PC-9 (cell line): ENCODE results near the gene CDC14B. TPM values are rescaled to one million over a fixed set of nuclear protein-coding genes. Genes with fewer than 3 reads are reported as not detected.

Experiments
- BruUV-seq: library from RNA; stranded (reverse); fragments of 400-500 nt; replicated peaks from 2 replicates; lab custom pipeline; 2021; lab: Mats Ljungman, UMichigan
- CTCF ChIA-PET: fragments of 300-600 bp; sonication (Branson Sonifier 250); formaldehyde crosslinking; loops from one replicate; lab custom pipeline; 2022; ENCODE audit warnings: antibody characterized with exemption; lab: Charles Lee
- POLR2A ChIA-PET: fragments of 300-600 bp; sonication (Branson Sonifier 250); formaldehyde crosslinking; loops from one replicate; lab custom pipeline; 2022; ENCODE audit warnings: antibody characterized with exemption; ENCODE audit not compliant: unreplicated experiment; lab: Charles Lee
- DNase-seq, 2 experiments: peaks; one replicate each; pipeline versions ENCODE4 v3.0.0 to v3.0.0-alpha.2; 2015 to 2022; ENCODE audit warnings: mixed read lengths in 1 of 2
- H2AFZ ChIP-seq: fragments of 200-600 bp; sonication (generic); 2 replicates; pipeline ENCODE4 v1.8.1; 2017; ENCODE audit warnings: antibody characterized with exemption
- H3F3A ChIP-seq: fragments of 200-600 bp; sonication (generic); 2 replicates; pipeline ENCODE4 v1.8.1; 2017; ENCODE audit warnings: antibody characterized with exemption, mild to moderate bottlenecking, low read depth; ENCODE audit not compliant: insufficient read depth
- H3K27ac ChIP-seq: fragments of 200-600 bp; sonication (generic); 2 replicates; pipeline ENCODE4 v1.6.1; 2016; ENCODE audit warnings: mixed run types
- H3K27me3 ChIP-seq: fragments of 200-600 bp; sonication (generic); 2 replicates; pipeline ENCODE4 v1.6.1; 2016; ENCODE audit warnings: low read depth, mixed run types; ENCODE audit not compliant: insufficient read depth
- H3K36me3 ChIP-seq: fragments of 200-600 bp; sonication (generic); 2 replicates; pipeline ENCODE4 v1.6.1; 2016; ENCODE audit warnings: low read depth, mixed run types
- H3K4me1 ChIP-seq: fragments of 200-600 bp; sonication (generic); replicated peaks from 2 replicates; pipeline ENCODE4 v1.6.1; 2016; ENCODE audit warnings: mixed run types; ENCODE audit not compliant: insufficient read depth
- H3K4me2 ChIP-seq: fragments of 200-600 bp; sonication (generic); 2 replicates; pipeline ENCODE4 v1.6.1; 2017; ENCODE audit warnings: mixed run types
- H3K4me3 ChIP-seq: fragments of 200-600 bp; sonication (generic); 2 replicates; pipeline ENCODE4 v1.6.1; 2016; ENCODE audit warnings: mixed run types
- H3K79me2 ChIP-seq: fragments of 200-600 bp; sonication (generic); 2 replicates; pipeline ENCODE4 v1.6.1; 2017; ENCODE audit warnings: low read depth, mixed run types
- H3K9me2 ChIP-seq: fragments of 200-600 bp; sonication (generic); 2 replicates; pipeline ENCODE4 v1.8.1; 2017; ENCODE audit warnings: mild to moderate bottlenecking; ENCODE audit not compliant: insufficient read depth
- H3K9me3 ChIP-seq: fragments of 200-600 bp; sonication (generic); 2 replicates; pipeline ENCODE4 v1.8.1; 2016; ENCODE audit warnings: low read depth; ENCODE audit not compliant: insufficient read depth
- H4K20me1 ChIP-seq: fragments of 200-600 bp; sonication (generic); 2 replicates; pipeline ENCODE4 v1.8.1; 2017; ENCODE audit not compliant: insufficient read depth
- CTCF ChIP-seq: fragments of 200-600 bp; sonication (generic); conservative IDR thresholded peaks from 2 replicates; pipeline ENCODE4 v1.6.1; 2017; ENCODE audit warnings: mixed run types, antibody characterized with exemption, mild to moderate bottlenecking, moderate library complexity
- EZH2 ChIP-seq: fragments of 200-600 bp; sonication (generic); IDR thresholded peaks from 2 replicates; pipeline ENCODE4 v1.8.0; 2017; ENCODE audit warnings: antibody characterized with exemption, low read depth
- intact Hi-C: fragments of 100-400 bp; cut with micrococcal nuclease; formaldehyde crosslinking; loops from one replicate; pipeline ENCODE4 v1.10.0; 2022; ENCODE audit not compliant: unreplicated experiment
- total RNA-seq: library from RNA; stranded (reverse); gene quantifications from 2 replicates; pipeline ENCODE4 v1.2.3, GENCODE V29; 2021

Gene CDC14B
- total RNA-seq, 1 experiment from 2014 or later = 47.2 TPM

DNA sequence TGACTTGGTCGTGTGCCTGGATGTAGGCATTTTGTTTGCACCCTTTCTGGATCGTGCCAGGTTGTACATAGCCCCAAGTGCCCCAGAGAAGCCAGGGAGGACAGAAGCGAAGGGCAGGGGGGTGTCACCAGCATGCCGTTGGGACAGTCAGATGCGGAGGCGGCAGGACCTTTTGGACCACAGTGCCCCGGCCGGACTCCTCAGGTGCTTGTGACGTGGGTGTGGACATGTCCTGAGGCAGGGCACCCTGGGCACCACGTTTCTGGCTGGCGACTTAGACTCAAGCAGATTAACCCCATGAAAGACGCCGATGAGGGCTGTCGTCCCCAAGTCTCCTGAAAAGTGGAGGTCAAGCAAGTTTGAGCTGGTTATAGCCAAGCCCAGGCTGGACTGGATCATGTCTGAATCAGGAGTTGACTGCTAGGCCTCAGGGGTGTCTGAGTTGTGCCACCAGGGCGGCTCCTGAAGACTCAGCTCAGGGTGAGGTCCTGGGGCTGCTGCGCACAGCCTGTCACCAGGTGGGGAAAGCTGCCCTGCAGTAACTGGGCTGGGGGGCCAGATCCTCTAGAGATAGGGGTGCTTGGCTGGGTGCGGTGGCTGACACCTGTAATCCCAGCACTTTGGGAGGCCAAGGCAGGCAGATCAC is 127.6 kb downstream of the CDC14B start:
- Histone ChIP-seq H4K20me1 (no peaks in the 10 kb centered on the region), H3K79me2 (no peaks in the 10 kb centered on the region), H3K27ac (no peak overlapping the region), H3K27me3 (no peaks in the 10 kb centered on the region), H3F3A (peaks cover 2% of the 10 kb centered on the region), H3K9me2 (no peaks in the 10 kb centered on the region), H3K4me3 (no peak overlapping the region), H2AFZ (no peak overlapping the region), H3K36me3 (no peaks in the 10 kb centered on the region), H3K9me3 (no peaks in the 10 kb centered on the region), H3K4me1 (peaks cover 5% of the 10 kb centered on the region), H3K4me2 (no peak overlapping the region)
- ChIA-PET CTCF (interaction anchor here (0.6 kb wide), 1 partner anchor 12 kb away, joined by 4 read pairs; no protein-coding TSS in a partner anchor), POLR2A (no interaction called here)
- no TSS peak for BruUV-seq
- intact Hi-C loops = no loop called here
- TF ChIP-seq CTCF (no peak), EZH2 (no peak)
- DNase-seq = no peak

DNA sequence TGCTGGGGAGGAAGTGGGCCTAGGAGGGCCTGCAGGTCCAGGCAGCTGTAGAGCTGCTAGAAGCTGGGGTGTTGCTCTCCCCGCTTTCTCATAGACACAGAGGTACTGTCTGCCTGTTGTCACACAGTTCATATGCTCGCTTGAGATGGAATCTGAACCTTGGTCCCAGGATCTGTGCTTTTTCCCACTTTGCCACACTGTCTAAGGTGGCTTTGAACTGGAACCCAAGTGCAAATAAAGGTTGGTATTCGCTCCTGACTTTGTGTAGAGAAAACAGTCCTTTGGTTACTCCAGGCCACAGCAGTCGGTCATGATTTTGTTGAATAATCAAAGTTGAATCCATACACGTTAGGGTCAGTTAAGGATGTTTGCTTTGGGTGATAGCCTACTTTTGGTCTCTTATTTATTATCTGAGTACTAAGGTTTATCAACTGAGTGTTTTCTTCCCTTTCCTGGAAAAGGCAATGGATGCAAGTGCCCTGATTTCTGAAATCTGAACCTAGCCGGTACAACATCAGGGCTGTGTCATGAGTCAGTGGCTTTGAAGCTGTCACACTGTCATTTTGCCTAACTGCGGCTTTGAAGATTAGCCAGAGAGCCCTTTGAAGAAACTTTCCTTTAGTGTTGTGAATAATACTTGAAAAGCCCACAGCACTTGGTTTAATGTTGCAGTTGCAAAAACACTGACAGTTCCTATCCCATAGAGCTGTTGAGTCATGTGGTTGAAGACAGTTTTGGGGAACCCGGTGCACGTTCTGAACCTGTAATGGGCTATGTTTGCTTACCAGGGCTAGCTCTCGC is 128.4 kb downstream of the CDC14B start:
- Histone ChIP-seq H2AFZ (no peak overlapping the region), H3K9me3 (no peaks in the 10 kb centered on the region), H3K4me3 (no peak overlapping the region), H3F3A (peaks cover 6% of the 10 kb centered on the region), H3K36me3 (no peaks in the 10 kb centered on the region), H3K9me2 (no peaks in the 10 kb centered on the region), H3K27me3 (no peaks in the 10 kb centered on the region), H4K20me1 (no peaks in the 10 kb centered on the region), H3K4me1 (peaks cover 12% of the 10 kb centered on the region), H3K4me2 (no peak overlapping the region), H3K27ac (no peak overlapping the region), H3K79me2 (no peaks in the 10 kb centered on the region)
- intact Hi-C loops = no loop called here
- ChIA-PET CTCF (interaction anchor here (0.6 kb wide), 1 partner anchor 11 kb away, joined by 4 read pairs; no protein-coding TSS in a partner anchor), POLR2A (no interaction called here)
- BruUV-seq = no TSS peak
- TF ChIP-seq CTCF (no peak), EZH2 (no peak)
- no peak for DNase-seq

- ChIA-PET POLR2A (no interaction called here), CTCF (no interaction called here)
- Histone ChIP-seq H4K20me1 (no peaks in the 10 kb centered on the region), H3K36me3 (no peaks in the 10 kb centered on the region), H3K4me3 (no peak overlapping the region), H3K4me1 (peaks cover 17% of the 10 kb centered on the region), H3K9me3 (no peaks in the 10 kb centered on the region), H3K27ac (no peak overlapping the region), H3K4me2 (no peak overlapping the region), H2AFZ (no peak overlapping the region), H3K27me3 (no peaks in the 10 kb centered on the region), H3K79me2 (no peaks in the 10 kb centered on the region), H3K9me2 (no peaks in the 10 kb centered on the region), H3F3A (peaks cover 6% of the 10 kb centered on the region)
- intact Hi-C loops = no loop called here
- DNase-seq = no peak
- TF ChIP-seq CTCF (no peak), EZH2 (no peak)
- no TSS peak for BruUV-seq
Measured at GRCh38 chr9:96490534-96491078, 129.0 kb downstream of the CDC14B start.
